ENCODE measurements around the gene KDM6A. TPM values are rescaled to one million over a fixed set of nuclear protein-coding genes. Genes with fewer than 3 reads are reported as not detected.

Gene KDM6A
- total and polyA plus RNA-seq, 2 of the 13 experiments (the other 11 are each of a cell fraction or from before 2014, with no cell fraction given) = 16.7 to 18.2 TPM

GRCh38 chrX:45068569-45068968, 195.6 kb downstream of the KDM6A start (continued):
- no peak for TF ChIP-seq ZNF609 (CRISPR knock-in tag; IDR thresholded peaks at IDR 0.05; ENCODE audit: borderline replicate concordance)
- no peak for TF ChIP-seq CC2D1A (CRISPR knock-in tag; IDR thresholded peaks at IDR 0.05)
- TF ChIP-seq RXRB (CRISPR knock-in tag; IDR thresholded peaks at IDR 0.05; ENCODE audit: borderline replicate concordance) = no peak
- no peak for TF ChIP-seq CBX5 (CRISPR knock-in tag; IDR thresholded peaks at IDR 0.05; ENCODE audit: borderline replicate concordance)
- TF ChIP-seq ZNF317 (CRISPR knock-in tag; IDR thresholded peaks at IDR 0.05) = no peak
- TF ChIP-seq PPARG (CRISPR knock-in tag; conservative IDR thresholded peaks at IDR 0.05) = no peak
- TF ChIP-seq ZNF432 (CRISPR knock-in tag; IDR thresholded peaks at IDR 0.05; ENCODE audit: borderline replicate concordance) = no peak
- TF ChIP-seq TBL1XR1 (IDR thresholded peaks at IDR 0.05; ENCODE audit: borderline replicate concordance, low read length, partially characterized antibody) = no peak
- no peak for TF ChIP-seq ZBTB4 (CRISPR knock-in tag; IDR thresholded peaks at IDR 0.05; ENCODE audit: borderline replicate concordance)
- TF ChIP-seq RARA (CRISPR knock-in tag; IDR thresholded peaks at IDR 0.05) = no peak
- TF ChIP-seq SRF (IDR thresholded peaks at IDR 0.05; ENCODE audit: low read depth, low read length) = no peak
- no peak for TF ChIP-seq ZNF691 (CRISPR knock-in tag; IDR thresholded peaks at IDR 0.05; ENCODE audit: borderline replicate concordance, low read depth)
- TF ChIP-seq RFXANK (CRISPR knock-in tag; IDR thresholded peaks at IDR 0.05) = no peak
- no peak for TF ChIP-seq SOX13 (IDR thresholded peaks at IDR 0.05)
- no peak for TF ChIP-seq SOX13 (CRISPR knock-in tag; conservative IDR thresholded peaks at IDR 0.05 in 1 of 2, IDR thresholded peaks at IDR 0.05 in 1 of 2)
